ENCODE measurements around the gene SHB. TPM values are rescaled to one million over a fixed set of nuclear protein-coding genes. Genes with fewer than 3 reads are reported as not detected.
A peak's percentile ranks its signal among the peaks of the same experiment; 100 is the strongest.

Gene SHB
- total and polyA plus RNA-seq, 2 of the 13 experiments (the other 11 are each of a cell fraction or from before 2014, with no cell fraction given): 19.4 to 20.7 TPM

DNA sequence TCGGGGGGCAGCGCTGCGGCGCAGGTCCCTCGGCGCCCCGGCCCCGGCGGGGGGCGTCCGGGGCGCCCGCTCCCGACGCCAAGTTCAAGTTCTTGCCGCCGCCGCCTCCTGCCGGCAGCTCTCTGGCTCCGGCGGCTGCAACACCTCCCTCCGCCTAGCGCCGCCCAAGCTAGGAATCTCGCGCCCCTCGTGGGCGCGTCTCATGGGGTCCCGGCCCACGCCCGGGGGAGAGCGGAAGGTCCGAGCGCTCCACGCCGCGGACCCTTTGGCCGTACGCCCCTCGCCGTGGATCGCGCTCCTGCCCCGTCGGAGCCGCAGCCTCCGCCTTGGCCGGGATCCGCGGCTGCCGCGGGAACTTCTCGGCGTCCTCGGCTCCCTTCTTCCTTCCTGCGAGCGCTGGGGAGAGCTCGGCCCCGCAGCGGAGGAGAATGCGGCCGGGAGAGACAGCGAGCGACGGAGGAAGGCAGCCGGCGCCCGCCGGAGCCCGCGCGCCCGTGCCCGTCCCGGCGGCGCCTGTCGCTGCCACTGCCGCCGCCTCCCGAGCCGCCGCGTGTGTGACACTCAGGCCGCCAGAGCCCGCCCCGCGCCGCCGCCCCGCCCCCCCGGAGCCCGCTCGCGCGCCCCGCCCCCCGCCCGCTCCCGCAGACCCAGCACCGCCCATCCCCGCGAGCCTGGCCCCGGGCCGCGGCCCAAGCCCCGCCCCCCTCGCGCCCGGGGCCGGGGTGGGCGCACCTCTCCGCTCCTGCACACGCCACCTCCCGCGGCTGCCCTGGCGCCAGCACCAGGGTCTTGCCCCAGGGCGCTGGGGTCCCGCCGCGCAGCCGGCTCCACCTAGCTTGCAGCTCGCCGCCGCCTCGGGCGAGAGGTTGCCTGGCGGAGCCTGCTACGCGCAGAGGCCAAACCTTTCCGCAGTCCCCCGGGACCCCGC, at the start of gene SHB (continued):
- TF ChIP-seq NONO (IDR thresholded peaks at IDR 0.05) (no peak), NONO (CRISPR knock-in tag; conservative IDR thresholded peaks at IDR 0.05) (0 out of 2 replicates have a peak, but pooled peaks have one; percentile 40), TRIM22 (IDR thresholded peaks at IDR 0.05) (no peak), AGO2 (optimal IDR thresholded peaks at IDR 0.05; ENCODE audit: low read depth, low read length) (peak; percentile 14), MXI1 (IDR thresholded peaks at IDR 0.05; ENCODE audit: borderline replicate concordance, low read depth, low read length) (peak; percentile 73; the same call in 1 of the 3 replicates), NFYB (CRISPR knock-in tag; IDR thresholded peaks at IDR 0.05) (no peak), NCOA2 (CRISPR knock-in tag; IDR thresholded peaks at IDR 0.05) (peak; percentile 36; the same call in 1 of the 2 replicates), FOXK2 (IDR thresholded peaks at IDR 0.05) (no peak), ZNF780A (CRISPR knock-in tag; IDR thresholded peaks at IDR 0.05) (no peak), ZNF224 (CRISPR knock-in tag; IDR thresholded peaks at IDR 0.05) (0 out of 2 replicates have a peak, but pooled peaks have one; percentile 23), PHF20 (CRISPR knock-in tag; IDR thresholded peaks at IDR 0.05) (no peak), ZNF784 (CRISPR knock-in tag; IDR thresholded peaks at IDR 0.05; ENCODE audit: borderline replicate concordance) (0 out of 2 replicates have a peak, but pooled peaks have one; percentile 33), MED13 (CRISPR knock-in tag; IDR thresholded peaks at IDR 0.05) (0 out of 2 replicates have a peak, but pooled peaks have one; percentile 71), ZNF720 (CRISPR knock-in tag; IDR thresholded peaks at IDR 0.05) (no peak), STAG1 (CRISPR knock-in tag; IDR thresholded peaks at IDR 0.05) (no peak), ETV6 (CRISPR knock-in tag; conservative IDR thresholded peaks at IDR 0.05) (peak; percentile 46; the same call in 1 of the 2 replicates), ZNF782 (CRISPR knock-in tag; IDR thresholded peaks at IDR 0.05; ENCODE audit: borderline replicate concordance) (no peak), SRSF1 (optimal IDR thresholded peaks at IDR 0.05; ENCODE audit: low read depth, low read length) (peak; percentile 41)
- TF ChIP-seq, protein P1, sequence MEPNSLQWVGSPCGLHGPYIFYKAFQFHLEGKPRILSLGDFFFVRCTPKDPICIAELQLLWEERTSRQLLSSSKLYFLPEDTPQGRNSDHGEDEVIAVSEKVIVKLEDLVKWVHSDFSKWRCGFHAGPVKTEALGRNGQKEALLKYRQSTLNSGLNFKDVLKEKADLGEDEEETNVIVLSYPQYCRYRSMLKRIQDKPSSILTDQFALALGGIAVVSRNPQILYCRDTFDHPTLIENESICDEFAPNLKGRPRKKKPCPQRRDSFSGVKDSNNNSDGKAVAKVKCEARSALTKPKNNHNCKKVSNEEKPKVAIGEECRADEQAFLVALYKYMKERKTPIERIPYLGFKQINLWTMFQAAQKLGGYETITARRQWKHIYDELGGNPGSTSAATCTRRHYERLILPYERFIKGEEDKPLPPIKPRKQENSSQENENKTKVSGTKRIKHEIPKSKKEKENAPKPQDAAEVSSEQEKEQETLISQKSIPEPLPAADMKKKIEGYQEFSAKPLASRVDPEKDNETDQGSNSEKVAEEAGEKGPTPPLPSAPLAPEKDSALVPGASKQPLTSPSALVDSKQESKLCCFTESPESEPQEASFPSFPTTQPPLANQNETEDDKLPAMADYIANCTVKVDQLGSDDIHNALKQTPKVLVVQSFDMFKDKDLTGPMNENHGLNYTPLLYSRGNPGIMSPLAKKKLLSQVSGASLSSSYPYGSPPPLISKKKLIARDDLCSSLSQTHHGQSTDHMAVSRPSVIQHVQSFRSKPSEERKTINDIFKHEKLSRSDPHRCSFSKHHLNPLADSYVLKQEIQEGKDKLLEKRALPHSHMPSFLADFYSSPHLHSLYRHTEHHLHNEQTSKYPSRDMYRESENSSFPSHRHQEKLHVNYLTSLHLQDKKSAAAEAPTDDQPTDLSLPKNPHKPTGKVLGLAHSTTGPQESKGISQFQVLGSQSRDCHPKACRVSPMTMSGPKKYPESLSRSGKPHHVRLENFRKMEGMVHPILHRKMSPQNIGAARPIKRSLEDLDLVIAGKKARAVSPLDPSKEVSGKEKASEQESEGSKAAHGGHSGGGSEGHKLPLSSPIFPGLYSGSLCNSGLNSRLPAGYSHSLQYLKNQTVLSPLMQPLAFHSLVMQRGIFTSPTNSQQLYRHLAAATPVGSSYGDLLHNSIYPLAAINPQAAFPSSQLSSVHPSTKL (CRISPR knock-in tag; IDR thresholded peaks at IDR 0.05): 0 out of 2 replicates have a peak, but pooled peaks have one; percentile 8
- TF ChIP-seq, protein P2, sequence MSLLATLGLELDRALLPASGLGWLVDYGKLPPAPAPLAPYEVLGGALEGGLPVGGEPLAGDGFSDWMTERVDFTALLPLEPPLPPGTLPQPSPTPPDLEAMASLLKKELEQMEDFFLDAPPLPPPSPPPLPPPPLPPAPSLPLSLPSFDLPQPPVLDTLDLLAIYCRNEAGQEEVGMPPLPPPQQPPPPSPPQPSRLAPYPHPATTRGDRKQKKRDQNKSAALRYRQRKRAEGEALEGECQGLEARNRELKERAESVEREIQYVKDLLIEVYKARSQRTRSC (CRISPR knock-in tag; IDR thresholded peaks at IDR 0.05; ENCODE audit: low read depth): no peak
- TF ChIP-seq, protein P3, sequence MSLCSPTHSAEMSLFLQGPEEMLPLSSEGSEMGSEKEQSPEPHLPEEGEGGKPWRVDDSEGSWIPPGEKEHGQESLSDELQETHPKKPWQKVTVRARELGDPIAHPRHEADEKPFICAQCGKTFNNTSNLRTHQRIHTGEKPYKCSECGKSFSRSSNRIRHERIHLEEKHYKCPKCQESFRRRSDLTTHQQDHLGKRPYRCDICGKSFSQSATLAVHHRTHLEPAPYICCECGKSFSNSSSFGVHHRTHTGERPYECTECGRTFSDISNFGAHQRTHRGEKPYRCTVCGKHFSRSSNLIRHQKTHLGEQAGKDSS (CRISPR knock-in tag; IDR thresholded peaks at IDR 0.05; ENCODE audit: borderline replicate concordance, low read depth): no peak
- TF ChIP-seq, protein P4, sequence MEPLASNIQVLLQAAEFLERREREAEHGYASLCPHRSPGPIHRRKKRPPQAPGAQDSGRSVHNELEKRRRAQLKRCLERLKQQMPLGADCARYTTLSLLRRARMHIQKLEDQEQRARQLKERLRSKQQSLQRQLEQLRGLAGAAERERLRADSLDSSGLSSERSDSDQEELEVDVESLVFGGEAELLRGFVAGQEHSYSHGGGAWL (CRISPR knock-in tag; IDR thresholded peaks at IDR 0.05): no peak; the same call in 1 of the 2 replicates

Data from HepG2 (cell line).